ENCODE results near the gene SLC8B1.
"Not testable (repeated sequence)": the region's sequence is repeated elsewhere in the genome, so short reads cannot be mapped to it uniquely, and the experiment has no call there.

The SLC8B1 gene

DNA sequence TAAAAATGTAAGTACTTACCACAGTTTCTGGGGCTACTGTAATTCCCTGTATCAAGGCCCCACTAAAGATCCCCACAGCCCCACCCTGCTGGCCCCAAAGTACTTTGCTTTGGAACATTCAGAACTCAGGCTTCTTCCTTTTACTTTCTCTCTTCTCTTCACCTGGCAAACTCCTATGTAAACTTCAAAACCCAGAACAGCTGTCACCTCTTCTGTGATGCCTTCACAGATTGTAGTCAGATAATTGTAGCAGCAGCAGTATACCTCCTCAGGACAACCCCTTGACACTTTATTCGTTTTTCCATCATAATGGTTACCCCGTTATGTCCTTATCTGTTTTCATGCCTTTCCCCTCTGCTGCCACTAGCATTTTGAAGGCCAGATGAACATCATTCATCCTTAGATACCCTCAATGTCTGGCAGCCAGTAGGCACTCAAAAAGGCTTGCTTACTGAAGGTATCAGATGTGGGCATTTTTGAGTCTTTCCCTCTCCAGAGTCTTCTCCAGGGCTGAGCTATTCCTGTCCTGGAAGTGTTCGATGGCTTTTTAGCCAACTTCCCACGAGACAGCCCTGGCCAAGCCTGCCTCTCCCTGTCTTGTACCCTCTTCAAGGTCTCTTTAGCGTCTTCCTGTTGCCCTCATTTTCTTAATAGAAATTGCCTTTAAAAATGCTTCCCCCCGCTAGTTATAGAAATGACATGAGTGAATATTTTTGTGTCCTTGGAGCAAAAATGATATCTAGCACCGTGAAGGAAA, 30.9 kb upstream of the SLC8B1 start:
- Mint-ChIP-seq H3K27me3 (no peaks in the 10 kb centered on the region), H3K4me3 (no peak overlapping the region), H3K9me3 (no peaks in the 10 kb centered on the region), H3K27ac (no peak overlapping the region), H3K4me1 (ENCODE audit: low read depth in 2 of 2) (peaks cover 10 to 13% of the 10 kb centered on the region in 2 donors), H3K36me3 (ENCODE audit: insufficient read depth) (peaks cover 9% of the 10 kb centered on the region)
- ATAC-seq (replicated peaks), result no peak
- DNase-seq, result no peak

DNA sequence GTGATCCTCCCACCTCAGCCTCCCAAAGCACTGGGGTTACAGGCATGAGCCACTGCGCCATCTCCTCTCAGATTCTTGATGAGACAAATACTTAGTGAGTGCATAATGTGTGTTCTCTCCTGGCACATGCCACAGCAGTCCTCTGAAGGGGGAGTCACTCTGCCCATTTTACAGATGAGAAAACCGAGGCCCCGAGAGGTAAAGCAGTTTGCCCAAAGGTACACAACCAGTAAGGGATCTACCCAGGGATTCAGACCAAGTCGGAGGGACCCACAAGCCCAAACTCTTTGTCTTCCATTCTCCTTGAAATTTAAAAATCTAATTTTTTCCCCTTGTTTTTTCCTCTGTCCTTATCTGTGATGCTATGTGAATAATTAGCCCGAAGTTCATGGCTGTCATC, 29.8 kb upstream of the SLC8B1 start:
- Mint-ChIP-seq H3K4me3 (no peak overlapping the region), H3K9me3 (no peaks in the 10 kb centered on the region), H3K36me3 (ENCODE audit: insufficient read depth) (peaks cover 5% of the 10 kb centered on the region), H3K4me1 (ENCODE audit: low read depth in 2 of 2) (peaks cover 13 to 19% of the 10 kb centered on the region in 2 donors), H3K27me3 (no peaks in the 10 kb centered on the region), H3K27ac (no peak overlapping the region)
- ATAC-seq (replicated peaks) (no peak), DNase-seq (no peak)

- H3K27me3 Mint-ChIP-seq, result no peaks in the 10 kb centered on the region
- H3K9me3 Mint-ChIP-seq, result no peaks in the 10 kb centered on the region
- peak overlapping the region in 1 of 2 donors; percentile 54 for H3K27ac Mint-ChIP-seq
- H3K36me3 Mint-ChIP-seq (ENCODE audit: insufficient read depth), result peaks cover 11% of the 10 kb centered on the region
- DNase-seq (no peak), ATAC-seq (replicated peaks) (no peak)
- no peak overlapping the region for H3K4me3 Mint-ChIP-seq
- H3K4me1 Mint-ChIP-seq (ENCODE audit: low read depth in 2 of 2), result peaks cover 14 to 19% of the 10 kb centered on the region in 2 donors
Measured at GRCh38 chr12:113361574-113362370, 26.9 kb upstream of the SLC8B1 start.

DNA sequence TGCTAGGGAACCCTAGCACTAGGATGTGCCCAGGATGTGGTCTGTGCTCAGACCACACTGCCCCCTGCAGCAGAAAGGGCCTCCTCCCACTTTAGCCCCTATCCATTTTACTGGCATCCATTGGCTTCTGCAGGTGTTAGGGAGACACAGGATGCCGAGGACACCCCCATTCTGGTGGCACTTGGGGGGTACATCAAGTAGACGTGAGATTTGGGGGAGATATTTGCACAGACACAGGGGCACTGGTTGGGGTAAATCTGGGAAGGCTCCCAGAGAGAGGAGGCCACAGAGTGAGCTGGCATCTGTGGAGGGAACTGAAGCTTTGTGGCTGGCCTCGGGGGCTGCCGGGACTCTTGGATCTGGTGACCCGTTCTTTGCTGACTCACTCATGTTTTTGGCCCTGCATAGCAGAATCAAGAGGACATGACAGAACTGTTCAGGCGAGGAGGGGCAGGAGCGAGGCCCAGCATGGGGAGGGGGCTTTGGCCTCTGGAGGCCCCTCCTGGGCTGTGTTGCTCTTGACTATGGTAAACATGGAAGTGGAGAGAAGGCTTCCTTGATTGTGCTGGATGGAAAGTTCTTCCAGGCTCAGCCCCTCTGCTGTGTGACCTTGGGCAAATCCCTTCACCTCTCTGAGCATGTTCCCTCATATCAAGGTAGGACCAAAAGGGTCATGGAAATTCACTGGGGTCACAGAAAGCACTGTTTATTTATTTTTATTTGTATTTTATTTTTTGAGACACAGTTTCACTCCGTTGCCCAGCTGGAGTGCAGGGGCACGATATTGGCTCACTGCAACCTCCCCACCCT, 25.2 kb upstream of the SLC8B1 start:
- ATAC-seq (replicated peaks) (no peak), DNase-seq (no peak)
- H3K4me3 Mint-ChIP-seq, result peak overlapping the region; percentile 91
- peaks cover 14 to 19% of the 10 kb centered on the region in 2 donors for H3K4me1 Mint-ChIP-seq (ENCODE audit: low read depth in 2 of 2)
- peaks cover 9% of the 10 kb centered on the region for H3K36me3 Mint-ChIP-seq (ENCODE audit: insufficient read depth)
- H3K9me3 Mint-ChIP-seq, result no peaks in the 10 kb centered on the region
- peaks cover 0 to 6% of the 10 kb centered on the region in 2 donors for H3K27me3 Mint-ChIP-seq
- peak overlapping the region; percentile 93 to 97 for H3K27ac Mint-ChIP-seq

DNA sequence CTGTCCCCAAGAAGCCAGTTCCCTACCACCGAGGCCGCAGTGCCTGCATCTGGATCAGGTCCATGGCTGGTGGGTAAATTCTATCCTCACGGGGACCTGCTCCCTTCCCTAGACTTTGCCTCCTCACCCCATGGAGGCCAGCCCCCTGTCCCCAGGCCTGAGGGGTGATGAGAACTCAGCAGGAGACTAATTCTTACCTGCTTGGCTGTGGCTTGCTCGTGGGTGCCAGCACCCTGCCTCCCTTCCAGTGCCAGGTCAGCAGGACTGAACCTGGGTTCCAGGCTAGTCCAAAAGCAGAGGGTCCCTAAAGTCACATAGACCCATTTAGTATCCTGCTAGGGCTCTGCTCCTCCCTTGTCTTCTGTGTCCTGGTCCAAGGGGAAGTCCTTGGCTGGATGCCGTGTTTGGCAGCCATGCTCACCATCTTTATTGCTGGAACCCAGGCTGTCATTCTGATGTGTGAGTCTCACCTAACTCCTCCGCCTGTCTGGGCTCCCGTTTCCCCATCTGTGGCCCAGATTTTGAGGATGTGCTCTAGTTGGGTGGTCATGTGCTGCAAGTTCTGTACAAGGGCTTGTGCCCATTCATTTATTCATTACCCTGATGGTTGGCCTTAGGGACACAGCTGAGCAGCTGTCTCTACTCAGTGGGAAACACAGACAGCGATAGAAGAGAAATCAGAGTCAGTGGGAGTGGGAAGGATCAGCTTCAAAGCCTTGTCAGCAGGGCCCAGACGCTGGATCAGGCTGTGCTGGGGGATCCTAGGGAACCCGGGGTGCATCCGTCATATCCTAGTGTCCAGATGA, 24.4 kb upstream of the SLC8B1 start:
- peaks cover 9% of the 10 kb centered on the region for H3K36me3 Mint-ChIP-seq (ENCODE audit: insufficient read depth)
- DNase-seq (peak in 1 of 3 experiments; percentile 5), ATAC-seq (replicated peaks) (no peak)
- no peaks in the 10 kb centered on the region for H3K9me3 Mint-ChIP-seq
- peak overlapping the region; percentile 91 for H3K4me3 Mint-ChIP-seq
- H3K27me3 Mint-ChIP-seq, result peaks cover 0 to 6% of the 10 kb centered on the region in 2 donors
- peak overlapping the region; percentile 93 to 97 for H3K27ac Mint-ChIP-seq
- peaks cover 13 to 19% of the 10 kb centered on the region in 2 donors for H3K4me1 Mint-ChIP-seq (ENCODE audit: low read depth in 2 of 2)

- Mint-ChIP-seq H3K36me3 (ENCODE audit: insufficient read depth) (peaks cover 9% of the 10 kb centered on the region), H3K27ac (peak within 1 kb of the TSS; percentile 93 to 97), H3K4me1 (ENCODE audit: low read depth in 2 of 2) (peaks cover 10 to 19% of the 10 kb centered on the region in 2 donors), H3K4me3 (peak within 1 kb of the TSS; percentile 91), H3K9me3 (no peaks in the 10 kb centered on the region), H3K27me3 (peaks cover 0 to 6% of the 10 kb centered on the region in 2 donors)
- DNase-seq (peak; percentile 92 to 94 (median 93)), ATAC-seq (replicated peaks) (peak; percentile 91)
Measured at GRCh38 chr12:113358381-113359132, 23.6 kb upstream of the SLC8B1 start, which contains the start of gene PLBD2. Gene PLBD2, plus strand, starts transcription at chr12:113358587. Its CDS starts 14 bp downstream, at chr12:113358601.

DNA sequence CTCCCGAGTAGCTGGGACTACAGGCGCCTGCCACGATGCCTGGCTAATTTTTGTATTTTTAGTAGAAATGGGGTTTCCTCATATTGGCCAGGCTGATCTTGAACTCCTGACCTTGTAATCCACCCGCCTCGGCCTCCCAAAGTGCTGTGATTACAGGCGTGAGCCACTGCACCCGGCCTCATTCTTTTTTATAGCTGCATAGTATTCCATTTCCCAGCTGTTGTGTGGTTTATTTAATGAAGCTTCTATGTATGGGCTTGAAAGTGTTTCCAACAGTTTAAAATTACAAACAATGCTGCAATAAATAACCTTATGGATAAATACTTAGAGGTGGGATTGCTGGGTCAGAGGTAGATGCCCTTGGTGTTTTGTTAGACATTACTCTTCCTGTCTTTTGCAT, 19.3 kb upstream of the SLC8B1 start:
- H3K9me3 Mint-ChIP-seq; ATAC-seq (replicated peaks); H3K27ac Mint-ChIP-seq; H3K4me3 Mint-ChIP-seq; DNase-seq; H3K36me3 Mint-ChIP-seq (ENCODE audit: insufficient read depth); H3K4me1 Mint-ChIP-seq (ENCODE audit: low read depth in 2 of 2): not testable (repeated sequence)
- peaks cover 10 to 14% of the 10 kb centered on the region in 2 donors for H3K27me3 Mint-ChIP-seq

DNA sequence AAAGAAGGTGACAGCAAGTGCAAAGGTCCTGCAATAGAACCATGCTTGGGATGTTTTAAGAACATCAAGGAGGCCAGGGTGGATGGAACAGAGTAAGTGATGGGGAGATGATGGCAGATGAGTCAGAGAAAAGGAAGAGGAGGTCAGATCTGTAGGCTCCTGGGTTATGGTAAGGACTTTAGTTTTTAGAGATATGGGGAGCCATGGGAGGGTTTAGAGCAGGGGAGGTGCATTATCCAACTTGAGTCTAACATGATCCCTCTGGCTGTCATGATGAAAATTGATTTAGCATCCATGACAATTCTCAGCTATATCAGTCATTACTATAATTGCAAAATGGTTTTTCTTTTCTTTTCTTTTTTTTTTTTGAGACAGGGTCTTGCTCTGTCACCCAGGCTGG, 16.2 kb upstream of the SLC8B1 start:
- DNase-seq, result no peak
- Mint-ChIP-seq H3K9me3 (no peaks in the 10 kb centered on the region), H3K27me3 (peaks cover 13 to 22% of the 10 kb centered on the region in 2 donors), H3K27ac (no peak overlapping the region), H3K36me3 (ENCODE audit: insufficient read depth) (no peaks in the 10 kb centered on the region), H3K4me3 (no peak overlapping the region), H3K4me1 (ENCODE audit: low read depth in 2 of 2) (no peaks in the 10 kb centered on the region)
- no peak for ATAC-seq (replicated peaks)

DNA sequence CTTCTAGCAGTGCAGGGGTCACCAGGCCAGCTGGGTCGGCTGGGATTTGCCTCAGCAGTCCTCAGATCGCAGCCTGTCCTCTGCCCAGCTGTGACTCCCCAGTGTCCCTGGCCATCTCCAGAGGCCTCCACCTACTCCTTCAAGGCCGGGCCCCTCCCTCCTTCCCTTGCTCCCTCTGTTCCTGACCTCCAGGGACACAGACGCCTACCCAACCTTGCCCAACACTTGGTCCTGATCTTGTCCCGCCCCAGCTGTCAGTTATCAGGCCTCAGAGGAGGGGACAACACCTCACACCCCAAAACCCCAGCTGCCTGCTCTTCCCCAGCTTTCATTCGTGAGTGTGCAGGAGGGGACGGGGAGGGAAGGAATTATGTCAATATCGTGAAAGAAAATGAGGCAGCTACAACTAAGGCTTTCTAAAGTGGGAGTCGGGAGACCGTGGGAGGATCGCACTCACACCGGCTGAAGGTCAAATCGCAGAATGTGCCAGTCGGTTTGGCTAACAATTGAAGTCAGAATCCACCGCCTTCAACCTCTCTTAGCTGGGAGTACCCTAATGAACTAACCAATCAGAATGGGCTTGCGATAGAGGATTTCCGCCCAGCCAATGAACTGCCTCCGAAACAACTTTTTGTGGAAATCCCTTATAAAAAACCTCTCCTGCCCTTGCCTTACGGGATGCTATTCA, 14.1 kb upstream of the SLC8B1 start:
- H3K27ac Mint-ChIP-seq, result no peak overlapping the region
- H3K9me3 Mint-ChIP-seq, result no peaks in the 10 kb centered on the region
- H3K27me3 Mint-ChIP-seq, result peaks cover 9 to 22% of the 10 kb centered on the region in 2 donors
- ATAC-seq (replicated peaks), result no peak
- H3K4me1 Mint-ChIP-seq (ENCODE audit: low read depth in 2 of 2), result no peaks in the 10 kb centered on the region
- DNase-seq, result no peak
- no peaks in the 10 kb centered on the region for H3K36me3 Mint-ChIP-seq (ENCODE audit: insufficient read depth)
- no peak overlapping the region for H3K4me3 Mint-ChIP-seq

DNA sequence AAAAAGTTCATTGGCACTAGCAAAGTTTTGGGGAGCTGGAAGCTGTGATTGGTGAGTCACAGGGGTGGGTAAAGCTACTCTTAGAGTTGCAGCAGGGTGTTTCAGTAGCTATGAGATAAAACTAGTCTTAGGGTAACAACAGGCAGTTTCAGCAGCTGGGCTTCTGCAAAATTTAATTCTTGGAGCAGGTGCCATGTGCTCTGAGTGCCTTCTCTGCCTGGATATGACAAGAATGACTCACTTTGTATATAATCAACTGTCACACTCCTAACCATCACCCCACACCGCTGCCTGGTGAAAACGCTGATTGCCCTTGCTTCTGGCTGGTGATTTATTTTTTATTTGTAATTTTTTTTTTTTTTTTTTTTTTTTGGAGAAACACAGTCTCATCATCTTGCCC, 13.0 kb upstream of the SLC8B1 start:
- Mint-ChIP-seq H3K27me3 (peaks cover 9 to 22% of the 10 kb centered on the region in 2 donors), H3K4me1 (ENCODE audit: low read depth in 2 of 2) (no peaks in the 10 kb centered on the region), H3K4me3 (no peak overlapping the region), H3K36me3 (ENCODE audit: insufficient read depth) (no peaks in the 10 kb centered on the region), H3K9me3 (no peaks in the 10 kb centered on the region), H3K27ac (no peak overlapping the region)
- DNase-seq, result no peak
- no peak for ATAC-seq (replicated peaks)

- ATAC-seq (replicated peaks), result no peak
- no peaks in the 10 kb centered on the region for H3K36me3 Mint-ChIP-seq (ENCODE audit: insufficient read depth)
- H3K4me3 Mint-ChIP-seq, result no peak overlapping the region
- no peaks in the 10 kb centered on the region for H3K9me3 Mint-ChIP-seq
- peaks cover 9 to 22% of the 10 kb centered on the region in 2 donors for H3K27me3 Mint-ChIP-seq
- peak overlapping the region in 1 of 2 donors; percentile 19 for H3K27ac Mint-ChIP-seq
- H3K4me1 Mint-ChIP-seq (ENCODE audit: low read depth in 2 of 2), result no peaks in the 10 kb centered on the region
- no peak for DNase-seq
Measured at GRCh38 chr12:113347107-113347506, 12.2 kb upstream of the SLC8B1 start.

DNA sequence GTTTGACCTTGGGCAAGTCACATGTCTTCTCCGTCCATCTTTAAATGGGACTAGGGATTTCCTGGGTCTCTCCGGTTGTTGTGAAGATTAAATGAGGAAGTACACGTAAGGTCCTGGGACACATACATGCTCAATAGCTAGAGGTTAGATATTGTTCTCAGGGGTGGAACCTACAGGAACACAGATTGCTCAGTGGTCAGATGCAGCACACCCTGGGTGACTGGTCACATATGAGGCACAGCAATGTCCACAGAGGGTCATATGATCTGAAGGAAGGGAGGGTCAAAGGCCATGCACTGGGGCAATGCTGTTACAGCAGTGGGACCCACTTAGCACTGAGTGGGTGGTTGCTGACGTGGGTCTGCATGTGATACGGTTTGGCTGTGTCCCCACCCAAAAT, 11.4 kb upstream of the SLC8B1 start:
- ATAC-seq (replicated peaks) (no peak), DNase-seq (no peak)
- Mint-ChIP-seq H3K27ac (no peak overlapping the region), H3K4me3 (no peak overlapping the region), H3K9me3 (no peaks in the 10 kb centered on the region), H3K4me1 (ENCODE audit: low read depth in 2 of 2) (no peaks in the 10 kb centered on the region), H3K36me3 (ENCODE audit: insufficient read depth) (no peaks in the 10 kb centered on the region), H3K27me3 (peaks cover 9 to 22% of the 10 kb centered on the region in 2 donors)

All from effector memory CD8-positive, alpha-beta T cell (primary cell).